Tibial nerve (tissue), 4 donors: Measurements from ENCODE around the gene RNF44. TPM values are rescaled to one million over a fixed set of nuclear protein-coding genes. Genes with fewer than 3 reads are reported as not detected.

Experiments
- DNase-seq, 2 donors: peaks; one replicate each; pipeline ENCODE4 v3.0.0-alpha.2; 2019; ENCODE audit warnings: low spot score in 2 of 2
- H3K27ac ChIP-seq, 4 donors: fragments of 200-600 bp; sonication (generic) in 3 of 4; one replicate each; pipeline ENCODE4 v1.5.1; 2017 to 2019; ENCODE audit warnings: mild to moderate bottlenecking in 1 of 4
- H3K27me3 ChIP-seq, 2 donors: fragments of 200-600 bp; sonication (generic) in 1 of 2; one replicate each; pipeline versions ENCODE4 v1.5.1 to v1.6.0; 2017 to 2019
- H3K36me3 ChIP-seq, 3 donors: fragments of 200-600 bp; sonication (generic); one replicate each; pipeline ENCODE4 v1.5.1; 2018 to 2019
- H3K4me1 ChIP-seq, 4 donors: fragments of 200-600 bp; sonication (generic) in 3 of 4; one replicate each; pipeline ENCODE4 v1.5.1; 2017 to 2019
- H3K4me3 ChIP-seq, 4 donors: fragments of 200-600 bp; sonication (generic) in 3 of 4; one replicate each; pipeline ENCODE4 v1.5.1; 2017 to 2019; ENCODE audit warnings: mild to moderate bottlenecking in 1 of 4, moderate library complexity in 1 of 4
- H3K9me3 ChIP-seq, 4 donors: fragments of 200-600 bp; sonication (generic) in 3 of 4; one replicate each; pipeline ENCODE4 v1.5.1; 2017 to 2019
- EP300 ChIP-seq, 2 donors: sonication (generic); formaldehyde crosslinking; IDR thresholded peaks; one replicate each; pipeline ENCODE4 v1.6.1; 2017; ENCODE audit warnings: antibody characterized with exemption in 2 of 2, mild to moderate bottlenecking in 1 of 2
- POLR2A ChIP-seq, 2 donors: fragments of 450-650 bp; IDR thresholded peaks; one replicate each; pipeline ENCODE4 v1.6.1; 2017; ENCODE audit warnings: antibody characterized with exemption in 2 of 2, mild to moderate bottlenecking in 2 of 2, moderate library complexity in 2 of 2
- WGBS, 2 donors: methylation state at CpG; one replicate each; pipeline ENCODE4 v1.1.5; 2018; 5-methylcytosine and 5-hydroxymethylcytosine counted together
- total RNA-seq, 4 donors: library from RNA; depleted of rRNA; stranded (reverse); fragments of >200 nt; gene quantifications; one replicate each; pipeline ENCODE4 v1.1.0, GENCODE V29; 2016
- TF ChIP-seq, protein P1 (sequence below), 5 experiments: fragments of 200-600 bp in 3 of 5; fragments of 450-650 bp in 2 of 5; sonication (generic) in 3 of 5; IDR thresholded peaks; one replicate each; pipeline ENCODE4 v1.5.1; 2016 to 2019; ENCODE audit warnings: antibody characterized with exemption in 5 of 5, mild to moderate bottlenecking in 3 of 5, moderate library complexity in 2 of 5

Gene RNF44
- total RNA-seq: 10 to 100 TPM; 11.1 to 28.5 (median 21.8) TPM

DNA sequence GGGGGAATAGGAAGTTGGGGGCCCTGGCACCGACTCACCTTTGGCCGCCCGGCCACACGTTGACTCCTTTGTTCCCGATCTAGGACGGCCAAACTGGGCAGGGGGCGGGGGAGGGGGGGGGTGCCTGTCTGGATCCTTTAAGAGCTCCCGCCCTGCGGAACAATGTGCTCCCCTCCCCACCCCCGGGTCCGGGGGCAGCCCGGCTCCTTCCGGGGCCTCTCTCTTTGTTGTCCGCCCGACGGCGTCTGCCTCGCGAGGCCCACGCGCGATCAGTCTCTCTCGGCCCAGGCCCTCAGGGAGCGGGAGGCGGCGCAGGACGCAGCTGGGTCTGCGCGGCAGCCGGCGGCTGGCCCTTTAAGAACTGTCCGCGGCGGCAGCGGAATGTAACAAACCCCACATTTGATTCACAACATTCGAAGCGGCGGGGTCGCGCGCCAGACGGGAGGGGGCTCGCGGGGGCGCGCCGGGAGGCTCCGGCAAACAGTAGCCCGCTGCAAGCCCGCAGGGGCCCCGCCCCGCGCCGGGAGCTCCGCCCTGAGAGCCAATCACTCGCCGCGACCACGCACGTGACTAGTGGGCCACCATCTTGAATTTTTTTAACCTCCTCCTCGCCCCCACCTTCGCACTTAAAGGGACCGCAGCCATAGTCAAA lies at the start of gene RNF44:
Gene RNF44, minus strand, starts transcription at position 501 of the 652 bp plus-strand sequence. CDS start 4,930 bp downstream, outside the sequence.
- no peaks in the 10 kb centered on the region for H3K27me3 ChIP-seq
- peak within 1 kb of the TSS; percentile 70 to 99 (median 94) for H3K4me3 ChIP-seq
- H3K4me1 ChIP-seq: peaks cover 3 to 62% (median 47%) of the 10 kb centered on the region in 4 donors
- no peaks in the 10 kb centered on the region for H3K9me3 ChIP-seq
- 0% methylated on average over 29 to 45 of the region's 63 CpGs for WGBS, 2 donors
- TF ChIP-seq EP300 (IDR thresholded peaks at IDR 0.05): peak in 1 of 2 donors; percentile 65
- TF ChIP-seq POLR2A (IDR thresholded peaks at IDR 0.05): peak; percentile 59 to 73
- TF ChIP-seq, protein P1, sequence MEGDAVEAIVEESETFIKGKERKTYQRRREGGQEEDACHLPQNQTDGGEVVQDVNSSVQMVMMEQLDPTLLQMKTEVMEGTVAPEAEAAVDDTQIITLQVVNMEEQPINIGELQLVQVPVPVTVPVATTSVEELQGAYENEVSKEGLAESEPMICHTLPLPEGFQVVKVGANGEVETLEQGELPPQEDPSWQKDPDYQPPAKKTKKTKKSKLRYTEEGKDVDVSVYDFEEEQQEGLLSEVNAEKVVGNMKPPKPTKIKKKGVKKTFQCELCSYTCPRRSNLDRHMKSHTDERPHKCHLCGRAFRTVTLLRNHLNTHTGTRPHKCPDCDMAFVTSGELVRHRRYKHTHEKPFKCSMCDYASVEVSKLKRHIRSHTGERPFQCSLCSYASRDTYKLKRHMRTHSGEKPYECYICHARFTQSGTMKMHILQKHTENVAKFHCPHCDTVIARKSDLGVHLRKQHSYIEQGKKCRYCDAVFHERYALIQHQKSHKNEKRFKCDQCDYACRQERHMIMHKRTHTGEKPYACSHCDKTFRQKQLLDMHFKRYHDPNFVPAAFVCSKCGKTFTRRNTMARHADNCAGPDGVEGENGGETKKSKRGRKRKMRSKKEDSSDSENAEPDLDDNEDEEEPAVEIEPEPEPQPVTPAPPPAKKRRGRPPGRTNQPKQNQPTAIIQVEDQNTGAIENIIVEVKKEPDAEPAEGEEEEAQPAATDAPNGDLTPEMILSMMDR (IDR thresholded peaks at IDR 0.05): peak in 1 of 5 experiments; percentile 6
- H3K36me3 ChIP-seq: no peaks in the 10 kb centered on the region
- DNase-seq: peak; percentile 97 to 98
- peak within 1 kb of the TSS; percentile 88 to 99 (median 98) for H3K27ac ChIP-seq

DNA sequence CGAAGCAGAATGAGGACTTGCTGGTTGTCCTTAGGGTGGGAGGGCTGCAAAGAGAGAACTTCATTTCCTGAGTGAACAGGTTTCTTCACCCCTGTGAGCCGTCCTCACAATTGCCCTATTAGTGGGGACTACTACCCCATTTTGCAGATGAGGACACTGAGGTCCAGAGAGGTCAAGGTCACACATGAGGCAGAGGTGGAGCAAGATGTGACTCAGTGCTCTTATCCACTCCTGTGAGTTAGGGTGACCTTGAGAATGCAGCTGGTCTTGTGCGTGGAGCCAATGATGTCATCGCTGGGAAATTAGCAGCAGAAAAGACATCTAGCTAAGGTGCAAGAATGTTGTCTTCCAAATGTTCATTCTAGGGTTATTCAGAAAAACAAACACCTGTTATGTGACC lies 45.9 kb upstream of the RNF44 start:
- Histone ChIP-seq H3K27me3 (no peaks in the 10 kb centered on the region), H3K36me3 (peaks cover 0 to 4% (median 0%) of the 10 kb centered on the region in 3 donors), H3K9me3 (peaks cover 0 to 32% (median 0%) of the 10 kb centered on the region in 4 donors), H3K4me1 (no peaks in the 10 kb centered on the region), H3K27ac (no peak overlapping the region), H3K4me3 (no peak overlapping the region)
- no peak for DNase-seq
- 77 to 83% methylated on average over 4 of the region's 4 CpGs for WGBS, 2 donors
- TF ChIP-seq POLR2A (IDR thresholded peaks at IDR 0.05) (no peak), EP300 (IDR thresholded peaks at IDR 0.05) (no peak)
- TF ChIP-seq, protein P1 (IDR thresholded peaks at IDR 0.05): no peak

DNA sequence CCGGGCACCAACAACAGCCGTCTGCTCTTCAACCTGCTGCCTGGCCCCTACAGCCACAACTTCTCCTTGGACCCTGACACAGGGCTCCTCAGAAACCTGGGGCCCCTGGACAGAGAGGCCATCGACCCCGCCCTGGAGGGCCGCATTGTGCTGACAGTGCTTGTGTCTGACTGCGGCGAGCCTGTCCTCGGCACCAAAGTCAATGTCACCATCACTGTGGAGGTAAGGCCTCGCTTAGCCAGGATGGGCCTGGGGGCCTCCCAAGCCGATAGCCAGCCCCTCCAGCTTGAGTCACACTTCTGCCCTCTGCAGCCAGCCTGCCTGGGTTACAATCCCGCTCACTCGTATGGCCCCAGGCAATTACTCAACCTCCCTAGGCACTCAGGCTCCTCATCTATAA lies 44.2 kb upstream of the RNF44 start:
- TF ChIP-seq, protein P1 (IDR thresholded peaks at IDR 0.05): no peak
- TF ChIP-seq EP300 (IDR thresholded peaks at IDR 0.05) (no peak), POLR2A (IDR thresholded peaks at IDR 0.05) (no peak)
- peaks cover 0 to 28% (median 0%) of the 10 kb centered on the region in 4 donors for H3K9me3 ChIP-seq
- no peak for DNase-seq
- no peak overlapping the region for H3K27ac ChIP-seq
- H3K36me3 ChIP-seq: peaks cover 0 to 4% (median 0%) of the 10 kb centered on the region in 3 donors
- 79 to 84% methylated on average over 10 to 11 of the region's 12 CpGs for WGBS, 2 donors
- no peaks in the 10 kb centered on the region for H3K27me3 ChIP-seq
- no peaks in the 10 kb centered on the region for H3K4me1 ChIP-seq
- H3K4me3 ChIP-seq: no peak overlapping the region

DNA sequence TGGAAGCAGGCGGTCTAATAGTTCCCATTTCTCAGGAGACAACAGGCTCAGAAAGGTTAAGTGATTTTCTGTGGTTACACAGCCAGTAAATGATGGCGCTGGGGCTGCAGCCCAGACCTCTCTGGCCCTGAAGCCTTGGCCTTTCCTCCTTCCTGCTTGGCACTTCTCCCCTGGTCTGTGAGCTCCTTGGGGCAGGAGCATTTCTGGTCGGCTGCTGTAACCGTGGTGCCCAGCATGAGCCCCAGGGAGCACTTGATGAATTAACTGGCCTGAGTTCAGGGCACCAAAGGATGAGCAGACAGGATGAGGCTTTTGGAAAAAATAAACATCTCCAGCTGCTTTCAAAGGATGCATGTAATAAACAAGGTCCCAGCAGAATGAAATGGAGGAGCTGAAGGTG lies 42.1 kb upstream of the RNF44 start:
- Histone ChIP-seq H3K4me3 (no peak overlapping the region), H3K27me3 (no peaks in the 10 kb centered on the region), H3K36me3 (no peaks in the 10 kb centered on the region), H3K4me1 (no peaks in the 10 kb centered on the region), H3K9me3 (peaks cover 0 to 8% (median 0%) of the 10 kb centered on the region in 4 donors), H3K27ac (no peak overlapping the region)
- no peak for DNase-seq
- 50% methylated on average over 4 of the region's 4 CpGs for WGBS, 2 donors
- TF ChIP-seq EP300 (IDR thresholded peaks at IDR 0.05): no peak
- TF ChIP-seq POLR2A (IDR thresholded peaks at IDR 0.05): no peak
- TF ChIP-seq, protein P1 (IDR thresholded peaks at IDR 0.05): no peak

DNA sequence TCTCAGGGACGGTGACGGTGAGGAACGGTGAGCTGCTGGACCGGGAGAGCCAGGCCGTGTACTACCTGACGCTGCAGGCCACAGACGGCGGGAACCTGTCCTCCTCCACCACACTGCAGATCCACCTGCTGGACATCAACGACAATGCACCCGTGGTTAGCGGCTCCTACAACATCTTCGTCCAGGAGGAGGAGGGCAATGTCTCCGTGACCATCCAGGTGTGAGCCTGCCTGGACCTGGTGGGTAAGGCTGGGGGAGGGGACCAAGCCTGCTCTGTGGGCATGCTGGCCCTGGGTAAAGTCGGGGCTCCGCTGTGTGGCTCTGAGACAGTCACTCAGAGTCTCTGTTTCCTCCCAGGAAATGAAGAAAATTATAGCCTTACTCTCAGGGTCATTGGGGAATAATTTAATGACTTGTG lies 41.2 kb upstream of the RNF44 start:
- H3K27ac ChIP-seq: no peak overlapping the region
- peaks cover 0 to 6% of the 10 kb centered on the region in 2 donors for H3K27me3 ChIP-seq
- 26 to 37% methylated on average over 13 to 15 of the region's 15 CpGs for WGBS, 2 donors
- DNase-seq: peak in 1 of 2 donors; percentile 10
- no peak for TF ChIP-seq EP300 (IDR thresholded peaks at IDR 0.05)
- TF ChIP-seq, protein P1 (IDR thresholded peaks at IDR 0.05): peak in 3 of 5 experiments; percentile 24 to 50 (median 41)
- H3K4me3 ChIP-seq: no peak overlapping the region
- no peaks in the 10 kb centered on the region for H3K36me3 ChIP-seq
- H3K9me3 ChIP-seq: no peaks in the 10 kb centered on the region
- H3K4me1 ChIP-seq: no peaks in the 10 kb centered on the region
